CD4-positive, alpha-beta T cell (primary cell): Measurements from ENCODE around the gene SELENBP1. TPM values are rescaled to one million over a fixed set of nuclear protein-coding genes. Genes with fewer than 3 reads are reported as not detected.

ENCODE experiments used
- ATAC-seq: fragments of 200-7000 bp; cut with Tn5 transposase; one replicate; pipeline ENCODE4 v1.10.0; 2022; ENCODE audit warnings: mild to moderate bottlenecking; ENCODE audit not compliant: poor library complexity
- CTCF ChIA-PET: fragments of 350-600 bp; sonication (Branson Sonifier 250); formaldehyde crosslinking; loops from one replicate; lab custom pipeline; 2021; ENCODE audit warnings: antibody characterized with exemption, inconsistent platforms; lab: Charles Lee
- POLR2A ChIA-PET: fragments of 350-600 bp; sonication (Branson Sonifier 250); formaldehyde crosslinking; loops from one replicate; lab custom pipeline; 2021; ENCODE audit warnings: antibody characterized with exemption, inconsistent platforms; lab: Charles Lee
- DNase-seq, 14 experiments: peaks; one replicate each; pipeline ENCODE4 v3.0.0-alpha.2; 2013 to 2020; ENCODE audit warnings: mixed read lengths in 2 of 14
- H3K27ac ChIP-seq, 2 donors: one replicate each; pipeline versions ENCODE4 v1.5.1 to v1.7.0; 2013; ENCODE audit warnings: low read length in 2 of 2, low read depth in 1 of 2, mild to moderate bottlenecking in 1 of 2
- H3K27me3 ChIP-seq, 2 experiments: 1 replicate in 1 of 2; 2 replicates in 1 of 2; pipeline versions ENCODE4 v1.6.1 to v1.7.0; 2013; ENCODE audit warnings: low read length in 2 of 2, control low read depth in 1 of 2, mild to moderate bottlenecking in 1 of 2, moderate library complexity in 1 of 2; ENCODE audit not compliant: insufficient read depth in 2 of 2, control insufficient read depth in 1 of 2
- H3K36me3 ChIP-seq: one replicate; pipeline ENCODE4 v1.6.1; 2013; ENCODE audit warnings: low read length, control low read depth; ENCODE audit not compliant: insufficient read depth
- H3K4me1 ChIP-seq: one replicate; pipeline ENCODE4 v1.6.1; 2013; ENCODE audit warnings: low read length, control low read depth; ENCODE audit not compliant: insufficient read depth
- H3K4me3 ChIP-seq: one replicate; pipeline ENCODE4 v1.5.1; 2013; ENCODE audit warnings: mild to moderate bottlenecking, low read length, moderate library complexity
- H3K9me3 ChIP-seq, 2 experiments: 1 replicate in 1 of 2; 2 replicates in 1 of 2; pipeline versions ENCODE4 v1.6.1 to v1.7.0; 2013; ENCODE audit warnings: low read length in 2 of 2, mild to moderate bottlenecking in 2 of 2, control low read depth in 1 of 2, moderate library complexity in 1 of 2; ENCODE audit not compliant: control insufficient read depth in 1 of 2, insufficient read depth in 1 of 2
- H3K27ac Mint-ChIP-seq: one replicate; pipeline ENCODE4 v1.8.0; 2020; ENCODE audit warnings: mixed read lengths
- H3K27me3 Mint-ChIP-seq: one replicate; pipeline ENCODE4 v1.8.0; 2021; ENCODE audit warnings: mixed read lengths
- H3K36me3 Mint-ChIP-seq: one replicate; pipeline ENCODE4 v1.8.0; 2021; ENCODE audit warnings: low read depth, mixed read lengths
- H3K4me1 Mint-ChIP-seq: one replicate; pipeline ENCODE4 v1.8.0; 2021; ENCODE audit warnings: low read depth, mixed read lengths
- H3K4me3 Mint-ChIP-seq: one replicate; pipeline ENCODE4 v1.8.0; 2020; ENCODE audit warnings: mild to moderate bottlenecking, mixed read lengths
- H3K9me3 Mint-ChIP-seq: one replicate; pipeline ENCODE4 v1.8.0; 2020; ENCODE audit warnings: mixed read lengths
- intact Hi-C, 2 experiments: fragments of 100-400 bp; cut with DNase I in 1 of 2; cut with micrococcal nuclease in 1 of 2; formaldehyde crosslinking; loops; one replicate each; pipeline versions ENCODE4 v1.15.1 to v1.9.0; 2023 to 2025; cut with DNase I, micrococcal nuclease
- total RNA-seq, 174 experiments: library from RNA in 2 of 174; stranded (reverse) in 2 of 174; gene quantifications; one replicate each; pipeline ENCODE4 v1.2.3 and lab custom pipeline; 2021 to 2026
- TF ChIP-seq, protein P1 (sequence below): fragments of 200-600 bp; IDR thresholded peaks from one replicate; pipeline ENCODE4 v1.8.0; 2022; ENCODE audit warnings: antibody characterized with exemption, mild to moderate bottlenecking

Gene SELENBP1
- total RNA-seq, 2 experiments from 2014 or later = not detected

DNA sequence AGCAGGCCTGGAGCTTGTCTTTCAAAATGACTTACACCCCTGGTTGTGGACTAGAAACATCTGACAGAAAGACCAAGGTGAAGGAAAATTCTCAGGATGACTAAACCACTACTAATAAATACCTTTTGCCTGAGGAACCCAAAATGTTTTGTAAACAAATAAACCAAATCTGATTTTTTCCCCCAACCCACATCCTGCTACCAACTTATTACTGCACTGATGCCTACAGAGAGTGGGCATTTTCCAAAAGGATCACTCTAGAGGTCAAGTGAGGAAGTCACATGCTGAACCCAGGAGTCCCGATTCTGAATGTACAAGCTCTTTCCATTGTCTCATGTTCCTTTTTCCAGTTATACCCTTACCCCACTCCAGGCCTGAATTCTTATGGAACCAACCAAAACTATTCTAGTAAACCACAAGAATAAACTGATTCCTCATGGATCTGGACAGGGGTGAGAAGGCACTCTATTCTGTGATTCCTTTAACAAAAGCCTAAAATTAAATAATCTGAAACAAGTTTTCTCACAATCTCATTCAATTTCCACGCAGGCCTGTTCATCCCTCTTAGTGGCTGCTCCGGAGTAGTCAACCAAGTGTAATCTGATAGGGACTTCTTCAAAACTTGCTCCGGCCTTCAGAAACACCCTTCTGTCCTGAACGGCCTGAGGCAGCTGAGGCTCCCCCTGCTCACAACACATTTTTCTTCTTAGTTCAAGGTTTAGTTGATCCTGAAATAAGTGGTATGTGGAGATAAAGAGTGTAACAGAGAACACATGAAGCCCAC is 46.7 kb downstream of the SELENBP1 start:
- no peaks in the 10 kb centered on the region for H3K9me3 Mint-ChIP-seq
- H3K9me3 ChIP-seq = no peaks in the 10 kb centered on the region
- peaks cover 56% of the 10 kb centered on the region for H3K36me3 Mint-ChIP-seq
- peaks cover 42% of the 10 kb centered on the region for H3K4me1 Mint-ChIP-seq
- peaks cover 38% of the 10 kb centered on the region for H3K4me1 ChIP-seq
- H3K27ac Mint-ChIP-seq = peak overlapping the region; percentile 93
- ChIA-PET POLR2A (interaction anchor here (1.6 to 3.4 kb wide), 6 partner anchors 12 to 73 kb away, joined by 5 to 29 read pairs (median 14); partner anchors contain the start of genes PSMB4 and RFX5), CTCF (interaction anchor here (0.9 to 4.5 kb wide), 4 partner anchors 14 to 74 kb away, joined by 3 to 41 read pairs (median 3); partner anchors contain the start of gene PSMB4)
- no peaks in the 10 kb centered on the region for H3K27me3 ChIP-seq
- H3K36me3 ChIP-seq = peaks cover 40% of the 10 kb centered on the region
- intact Hi-C loops = loop anchor here (5.0 to 10.0 kb wide), 3 partner anchors 44 to 631 kb away; partner anchors contain the start of genes GOLPH3L (in 1 of the 2), PSMB4 (in 1 of the 2) and ZNF687 (in 1 of the 2)
- DNase-seq (no peak), ATAC-seq (no peak)
- TF ChIP-seq, protein P1, sequence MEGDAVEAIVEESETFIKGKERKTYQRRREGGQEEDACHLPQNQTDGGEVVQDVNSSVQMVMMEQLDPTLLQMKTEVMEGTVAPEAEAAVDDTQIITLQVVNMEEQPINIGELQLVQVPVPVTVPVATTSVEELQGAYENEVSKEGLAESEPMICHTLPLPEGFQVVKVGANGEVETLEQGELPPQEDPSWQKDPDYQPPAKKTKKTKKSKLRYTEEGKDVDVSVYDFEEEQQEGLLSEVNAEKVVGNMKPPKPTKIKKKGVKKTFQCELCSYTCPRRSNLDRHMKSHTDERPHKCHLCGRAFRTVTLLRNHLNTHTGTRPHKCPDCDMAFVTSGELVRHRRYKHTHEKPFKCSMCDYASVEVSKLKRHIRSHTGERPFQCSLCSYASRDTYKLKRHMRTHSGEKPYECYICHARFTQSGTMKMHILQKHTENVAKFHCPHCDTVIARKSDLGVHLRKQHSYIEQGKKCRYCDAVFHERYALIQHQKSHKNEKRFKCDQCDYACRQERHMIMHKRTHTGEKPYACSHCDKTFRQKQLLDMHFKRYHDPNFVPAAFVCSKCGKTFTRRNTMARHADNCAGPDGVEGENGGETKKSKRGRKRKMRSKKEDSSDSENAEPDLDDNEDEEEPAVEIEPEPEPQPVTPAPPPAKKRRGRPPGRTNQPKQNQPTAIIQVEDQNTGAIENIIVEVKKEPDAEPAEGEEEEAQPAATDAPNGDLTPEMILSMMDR = no peak
- H3K4me3 Mint-ChIP-seq = peak overlapping the region; percentile 95
- H3K27ac ChIP-seq = peak overlapping the region in 1 of 2 donors; percentile 96
- no peaks in the 10 kb centered on the region for H3K27me3 Mint-ChIP-seq
- peak overlapping the region; percentile 75 for H3K4me3 ChIP-seq

DNA sequence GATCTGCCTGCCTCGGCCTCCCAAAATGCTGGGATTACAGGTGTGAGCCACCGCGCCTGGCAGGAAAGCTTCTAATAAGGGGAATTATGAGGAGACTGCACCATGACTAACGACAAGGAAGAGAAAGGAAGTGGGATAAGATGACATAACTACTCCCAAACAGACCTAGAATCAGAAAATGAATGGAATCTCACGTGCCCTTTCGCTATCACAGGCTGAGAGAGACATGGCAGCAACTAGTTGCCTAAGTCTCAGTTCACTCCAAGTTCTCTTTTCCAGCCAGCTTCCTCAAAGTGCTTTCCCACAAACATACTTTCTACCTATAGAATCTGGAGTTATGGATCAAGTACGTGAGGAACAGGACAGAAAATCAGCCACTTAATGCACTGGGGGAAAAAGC is 47.3 kb downstream of the SELENBP1 start:
- no peak for DNase-seq
- Histone ChIP-seq H3K4me3 (no peak overlapping the region), H3K27ac (no peak overlapping the region), H3K4me1 (peaks cover 38% of the 10 kb centered on the region), H3K9me3 (no peaks in the 10 kb centered on the region), H3K27me3 (no peaks in the 10 kb centered on the region), H3K36me3 (peaks cover 46% of the 10 kb centered on the region)
- intact Hi-C loops = loop anchor here (5.0 to 10.0 kb wide), 3 partner anchors 43 to 630 kb away; partner anchors contain the start of genes GOLPH3L (in 1 of the 2), PSMB4 (in 1 of the 2) and ZNF687 (in 1 of the 2)
- peak overlapping the region; percentile 95 for H3K4me3 Mint-ChIP-seq
- peak overlapping the region; percentile 93 for H3K27ac Mint-ChIP-seq
- peaks cover 62% of the 10 kb centered on the region for H3K36me3 Mint-ChIP-seq
- no peak for ATAC-seq
- no peaks in the 10 kb centered on the region for H3K27me3 Mint-ChIP-seq
- CTCF ChIA-PET = interaction anchor here (1.1 to 4.5 kb wide), 3 partner anchors 14 to 24 kb away, joined by 3 to 41 read pairs (median 3); no protein-coding TSS in a partner anchor
- POLR2A ChIA-PET = interaction anchor here (3.2 kb wide), 1 partner anchor 74 kb away, joined by 25 read pairs; the partner anchor contains the start of gene PSMB4
- H3K9me3 Mint-ChIP-seq = no peaks in the 10 kb centered on the region
- TF ChIP-seq, protein P1 = no peak
- peaks cover 48% of the 10 kb centered on the region for H3K4me1 Mint-ChIP-seq

DNA sequence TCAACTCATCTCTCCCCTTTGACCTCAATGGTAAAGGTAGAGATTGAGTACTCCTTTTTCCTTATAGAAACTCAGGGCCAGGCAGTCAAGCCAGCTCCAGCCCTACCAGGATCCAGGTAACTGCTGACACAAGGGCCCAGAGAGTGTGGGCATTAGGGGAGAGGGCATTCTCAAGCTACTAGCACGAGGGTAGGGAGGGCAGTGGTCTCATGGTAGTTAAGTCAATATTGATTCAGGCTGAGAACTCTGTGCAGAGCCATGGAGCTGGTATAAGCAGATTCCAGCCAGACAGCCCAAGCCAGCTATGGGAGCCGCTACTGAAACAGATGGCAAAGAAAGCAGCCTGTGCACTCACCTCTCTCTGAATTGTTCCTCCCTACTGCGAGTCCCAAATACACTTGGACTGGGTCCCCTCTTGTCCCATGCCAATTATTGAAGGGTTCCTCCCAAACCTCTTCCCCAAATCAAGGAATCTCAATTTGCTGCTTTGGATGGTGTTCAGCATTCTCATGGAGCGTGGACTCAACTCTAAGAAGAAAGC is 48.0 kb downstream of the SELENBP1 start:
- TF ChIP-seq, protein P1 = no peak
- H3K36me3 Mint-ChIP-seq = peaks cover 68% of the 10 kb centered on the region
- no peaks in the 10 kb centered on the region for H3K9me3 ChIP-seq
- peak overlapping the region; percentile 37 for H3K4me3 Mint-ChIP-seq
- H3K27me3 Mint-ChIP-seq = no peaks in the 10 kb centered on the region
- no peak overlapping the region for H3K27ac Mint-ChIP-seq
- ChIA-PET POLR2A (interaction anchor here (0.6 kb wide), 1 partner anchor 281 kb away, joined by 3 read pairs; no protein-coding TSS in a partner anchor), CTCF (interaction anchor here (0.6 to 4.5 kb wide), 5 partner anchors 13 to 101 kb away, joined by 3 to 41 read pairs (median 6); no protein-coding TSS in a partner anchor)
- H3K4me1 ChIP-seq = peaks cover 38% of the 10 kb centered on the region
- H3K36me3 ChIP-seq = peaks cover 52% of the 10 kb centered on the region
- peaks cover 48% of the 10 kb centered on the region for H3K4me1 Mint-ChIP-seq
- H3K27me3 ChIP-seq = no peaks in the 10 kb centered on the region
- no peak overlapping the region for H3K27ac ChIP-seq
- ATAC-seq (no peak), DNase-seq (no peak)
- intact Hi-C loops = loop anchor here in 1 of 2 experiments (10.0 kb wide), 1 partner anchor 630 kb away; the partner anchor contains the start of gene GOLPH3L
- H3K9me3 Mint-ChIP-seq = no peaks in the 10 kb centered on the region
- H3K4me3 ChIP-seq = no peak overlapping the region
